HTERT RPE-1 (cell line): Measurements from ENCODE around the gene EGFL8.

ENCODE experiments used
- in situ Hi-C: fragments of 300-500 bp; cut with MboI; formaldehyde crosslinking; loops from 4 replicates; pipeline ENCODE4 v1.14.3; 2020; ENCODE audit warnings: low sequenced_read_pairs

The EGFL8 gene

GRCh38 chr6:32167154-32167760, 2.9 kb downstream of the EGFL8 start:
- in situ Hi-C loops: no loop called here

- in situ Hi-C loops: no loop called here
These were observed 3.4 kb downstream of the EGFL8 start for GRCh38 chr6:32167761-32168262.

- in situ Hi-C loops: no loop called here
These were observed 4.0 kb downstream of the EGFL8 start for GRCh38 chr6:32168350-32168749.

GRCh38 chr6:32168807-32169591, 4.6 kb downstream of the EGFL8 start:
- in situ Hi-C loops: no loop called here

- in situ Hi-C loops: no loop called here
These were observed 5.9 kb downstream of the EGFL8 start for GRCh38 chr6:32170294-32170693.

GRCh38 chr6:32171234-32171633, 6.8 kb downstream of the EGFL8 start:
- in situ Hi-C loops: no loop called here

- in situ Hi-C loops: no loop called here
These were observed 8.8 kb downstream of the EGFL8 start for GRCh38 chr6:32173051-32173727.

- in situ Hi-C loops: no loop called here
These were observed 10.0 kb downstream of the EGFL8 start for GRCh38 chr6:32174416-32174815.

- in situ Hi-C loops: no loop called here
These were observed 10.9 kb downstream of the EGFL8 start for GRCh38 chr6:32175322-32175710.

- in situ Hi-C loops: no loop called here
These were observed 11.5 kb downstream of the EGFL8 start, which contains the start of gene AGPAT1 for GRCh38 chr6:32175711-32176475. Gene AGPAT1, minus strand, starts transcription at chr6:32176084. Its CDS starts 4,588 bp downstream, at chr6:32171496.

GRCh38 chr6:32176476-32177182, 12.2 kb downstream of the EGFL8 start:
- in situ Hi-C loops: no loop called here

GRCh38 chr6:32177183-32177787, 12.9 kb downstream of the EGFL8 start:
- in situ Hi-C loops: no loop called here

- in situ Hi-C loops: no loop called here
These were observed 13.6 kb downstream of the EGFL8 start, which contains the start of gene RNF5 for GRCh38 chr6:32177788-32178546. Gene RNF5, plus strand, starts transcription at chr6:32178405. Its CDS starts 107 bp downstream, at chr6:32178512.

GRCh38 chr6:32178547-32179440, 14.4 kb downstream of the EGFL8 start:
- in situ Hi-C loops: no loop called here

GRCh38 chr6:32179766-32180405, 15.5 kb downstream of the EGFL8 start:
- in situ Hi-C loops: no loop called here

GRCh38 chr6:32181148-32181702, 16.8 kb downstream of the EGFL8 start:
- in situ Hi-C loops: no loop called here

- in situ Hi-C loops: no loop called here
These were observed 17.6 kb downstream of the EGFL8 start for GRCh38 chr6:32181915-32182529.
